MM.1S (cell line): Measurements from ENCODE around the gene HNRNPLL.

Experiments
- CTCF ChIP-seq: fragments of 300-600 bp; sonication (generic); IDR thresholded peaks from 2 replicates; pipeline ENCODE4 v1.5.1; 2016; ENCODE audit warnings: antibody characterized with exemption, low read length, mixed read lengths
- EZH2 ChIP-seq: fragments of 300-600 bp; sonication (generic); optimal IDR thresholded peaks from 2 replicates; pipeline ENCODE3; 2017; ENCODE audit warnings: low read depth, mild to moderate bottlenecking, antibody characterized with exemption, low read length, mixed read lengths
- EZH2phosphoT487 ChIP-seq: fragments of 300-600 bp; sonication (generic); IDR thresholded peaks from 2 replicates; pipeline ENCODE4 v1.6.1; 2018; ENCODE audit warnings: antibody characterized with exemption, low read length

- TF ChIP-seq CTCF (no peak), EZH2phosphoT487 (no peak), EZH2 (no peak)
These were observed 56.7 kb downstream of the HNRNPLL start for GRCh38 chr2:38546064-38546463.
